ENCODE results near the gene UNC13A. TPM values are rescaled to one million over a fixed set of nuclear protein-coding genes. Genes with fewer than 3 reads are reported as not detected.

Gene UNC13A
- total and polyA plus RNA-seq, 8 donors = under 0.01 to 2.2 (median 0.15) TPM; not detected in 1

- WGBS, 5 donors = 47 to 71% (median 62%) methylated on average over 1 of the region's 1 CpG
- no peaks in the 10 kb centered on the region for H3K36me3 ChIP-seq
- H3K9me3 ChIP-seq = no peaks in the 10 kb centered on the region
- H3K4me1 ChIP-seq = no peaks in the 10 kb centered on the region
- H3K4me3 ChIP-seq = no peak overlapping the region
- intact Hi-C loops (cut with DNase I; ENCODE audit: low total_unique reads) = no loop called here
- no peak for DNase-seq
- peaks cover 0 to 52% (median 15%) of the 10 kb centered on the region in 3 donors for H3K27me3 ChIP-seq
- no peak for TF ChIP-seq EP300 (IDR thresholded peaks at IDR 0.05)
- no peak for TF ChIP-seq POLR2AphosphoS5 (IDR thresholded peaks at IDR 0.05)
- no peak for TF ChIP-seq CTCF (IDR thresholded peaks at IDR 0.05)
- no peak for TF ChIP-seq POLR2A (IDR thresholded peaks at IDR 0.05)
- H3K27ac ChIP-seq = no peak overlapping the region
Observed at GRCh38 chr19:17641846-17642245, 46.3 kb downstream of the UNC13A start.

GRCh38 chr19:17641181-17641580 is 47.0 kb downstream of the UNC13A start:
- 71 to 84% (median 77%) methylated on average over 15 of the region's 15 CpGs for WGBS, 5 donors
- TF ChIP-seq POLR2A (IDR thresholded peaks at IDR 0.05) (no peak), POLR2AphosphoS5 (IDR thresholded peaks at IDR 0.05) (no peak), EP300 (IDR thresholded peaks at IDR 0.05) (no peak), CTCF (IDR thresholded peaks at IDR 0.05) (no peak)
- intact Hi-C loops (cut with DNase I; ENCODE audit: low total_unique reads) = no loop called here

GRCh38 chr19:17633700-17634099 is 54.5 kb downstream of the UNC13A start:
- 83 to 96% (median 92%) methylated on average over 1 of the region's 1 CpG for WGBS, 5 donors

More at GRCh38 chr19:17641181-17641580, 47.0 kb downstream of the UNC13A start:
- no peak overlapping the region for H3K27ac ChIP-seq
- no peaks in the 10 kb centered on the region for H3K4me1 ChIP-seq
- no peaks in the 10 kb centered on the region for H3K9me3 ChIP-seq
- no peaks in the 10 kb centered on the region for H3K36me3 ChIP-seq
- H3K4me3 ChIP-seq = no peak overlapping the region
- DNase-seq = no peak
- H3K27me3 ChIP-seq = peaks cover 0 to 46% (median 15%) of the 10 kb centered on the region in 3 donors

DNA sequence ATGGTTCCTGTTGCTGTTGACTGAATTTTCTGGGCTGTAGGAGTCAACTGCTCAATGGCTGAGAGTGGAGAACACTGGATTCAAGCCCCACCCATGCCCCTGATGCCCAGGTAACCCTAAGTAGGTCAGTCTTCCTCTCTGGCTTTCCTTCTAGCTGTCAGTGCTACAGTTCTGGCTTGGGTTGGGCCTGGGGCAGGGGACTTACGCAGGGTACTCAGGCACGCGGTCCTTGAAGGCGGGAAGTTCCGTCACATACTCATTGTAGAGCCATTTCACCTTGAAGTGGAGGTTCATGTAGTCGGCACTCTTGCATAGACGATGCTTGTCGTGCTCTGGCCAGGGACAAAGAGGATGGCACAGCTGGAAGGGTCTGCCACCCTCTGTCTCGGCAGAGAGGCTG is 55.6 kb downstream of the UNC13A start:
- DNase-seq = no peak
- Histone ChIP-seq H3K4me1 (no peaks in the 10 kb centered on the region), H3K27me3 (peaks cover 0 to 16% (median 0%) of the 10 kb centered on the region in 3 donors), H3K4me3 (no peak overlapping the region), H3K27ac (no peak overlapping the region), H3K36me3 (no peaks in the 10 kb centered on the region), H3K9me3 (no peaks in the 10 kb centered on the region)
- intact Hi-C loops (cut with DNase I; ENCODE audit: low total_unique reads) = no loop called here
- TF ChIP-seq POLR2A (IDR thresholded peaks at IDR 0.05) (no peak), POLR2AphosphoS5 (IDR thresholded peaks at IDR 0.05) (no peak), CTCF (IDR thresholded peaks at IDR 0.05) (no peak), EP300 (IDR thresholded peaks at IDR 0.05) (no peak)
- WGBS, 5 donors = 88 to 94% (median 93%) methylated on average over 9 of the region's 9 CpGs

More at GRCh38 chr19:17633700-17634099, 54.5 kb downstream of the UNC13A start:
- no peak overlapping the region for H3K27ac ChIP-seq
- no peak overlapping the region for H3K4me3 ChIP-seq
- TF ChIP-seq EP300 (IDR thresholded peaks at IDR 0.05) = no peak
- intact Hi-C loops (cut with DNase I; ENCODE audit: low total_unique reads) = no loop called here
- peaks cover 0 to 19% (median 0%) of the 10 kb centered on the region in 3 donors for H3K27me3 ChIP-seq
- no peak for DNase-seq
- no peaks in the 10 kb centered on the region for H3K36me3 ChIP-seq
- H3K4me1 ChIP-seq = no peaks in the 10 kb centered on the region
- no peaks in the 10 kb centered on the region for H3K9me3 ChIP-seq

GRCh38 chr19:17629760-17630159 is 58.4 kb downstream of the UNC13A start:
- 76 to 94% (median 85%) methylated on average over 2 of the region's 2 CpGs for WGBS, 5 donors
- no peak for DNase-seq

More at GRCh38 chr19:17629760-17630159, 58.4 kb downstream of the UNC13A start:
- H3K9me3 ChIP-seq = no peaks in the 10 kb centered on the region
- no peaks in the 10 kb centered on the region for H3K36me3 ChIP-seq
- peaks cover 0 to 14% (median 0%) of the 10 kb centered on the region in 3 donors for H3K27me3 ChIP-seq
- H3K27ac ChIP-seq = no peak overlapping the region
- H3K4me3 ChIP-seq = no peak overlapping the region
- TF ChIP-seq EP300 (IDR thresholded peaks at IDR 0.05) (no peak), POLR2AphosphoS5 (IDR thresholded peaks at IDR 0.05) (no peak), CTCF (IDR thresholded peaks at IDR 0.05) (no peak), POLR2A (IDR thresholded peaks at IDR 0.05) (no peak)
- no peaks in the 10 kb centered on the region for H3K4me1 ChIP-seq
- intact Hi-C loops (cut with DNase I; ENCODE audit: low total_unique reads) = no loop called here

Measured in stomach (tissue), 9 donors.